Smooth muscle cell (in vitro differentiated cells): ENCODE data around the gene TMEM87B. TPM values are rescaled to one million over a fixed set of nuclear protein-coding genes. Genes with fewer than 3 reads are reported as not detected.

Source experiments
- DNase-seq: peaks from one replicate; lab custom pipeline; 2025; ENCODE audit not compliant: unreplicated experiment; lab: John Stamatoyannopoulos, UW
- H2AFZ ChIP-seq: fragments of 200-600 bp; sonication (generic); 2 replicates; pipeline ENCODE4 v1.6.0; 2016; ENCODE audit warnings: antibody characterized with exemption, low read depth, mild to moderate bottlenecking
- H3F3A ChIP-seq: fragments of 200-600 bp; sonication (generic); 2 replicates; pipeline ENCODE4 v1.6.0; 2017; ENCODE audit warnings: antibody characterized with exemption, low read depth
- H3K27ac ChIP-seq: fragments of 200-600 bp; sonication (generic); 2 replicates; pipeline ENCODE4 v1.5.1; 2016; ENCODE audit warnings: low read depth, mild to moderate bottlenecking
- H3K27me3 ChIP-seq: fragments of 200-600 bp; sonication (generic); 2 replicates; pipeline ENCODE4 v1.6.1; 2016; ENCODE audit warnings: low read depth, mild to moderate bottlenecking
- H3K36me3 ChIP-seq: fragments of 200-600 bp; sonication (generic); 2 replicates; pipeline ENCODE4 v1.5.1; 2016; ENCODE audit warnings: low read depth
- H3K4me1 ChIP-seq: fragments of 200-600 bp; sonication (generic); 2 replicates; pipeline ENCODE4 v1.5.1; 2016; ENCODE audit warnings: low read depth
- H3K4me2 ChIP-seq: fragments of 200-600 bp; sonication (generic); 2 replicates; pipeline ENCODE4 v1.6.0; 2016; ENCODE audit warnings: mild to moderate bottlenecking
- H3K4me3 ChIP-seq: fragments of 200-600 bp; sonication (generic); 2 replicates; pipeline ENCODE4 v1.5.1; 2016; ENCODE audit warnings: mild to moderate bottlenecking
- H3K79me2 ChIP-seq: fragments of 200-600 bp; sonication (generic); 2 replicates; pipeline ENCODE4 v1.6.0; 2016; ENCODE audit warnings: low read depth, mild to moderate bottlenecking
- H3K9ac ChIP-seq: fragments of 200-600 bp; sonication (generic); 2 replicates; pipeline ENCODE4 v1.6.0; 2016; ENCODE audit warnings: low read depth
- H3K9me3 ChIP-seq: fragments of 200-600 bp; sonication (generic); replicated peaks from 2 replicates; pipeline ENCODE4 v1.5.1; 2016; ENCODE audit warnings: low read depth
- H4K20me1 ChIP-seq: fragments of 200-600 bp; sonication (generic); 2 replicates; pipeline ENCODE4 v1.6.0; 2016; ENCODE audit warnings: low read depth
- WGBS: methylation state at CpG from one replicate; pipeline ENCODE4 v1.1.7; 2016; ENCODE audit warnings: low lambda C conversion rate; 5-methylcytosine and 5-hydroxymethylcytosine counted together
- polyA plus RNA-seq: library from polyadenylated mRNA; unstranded; fragments of >200 nt; fragmentation: Nextera tagmentation; extraction: Ambion mirVana; gene quantifications from 2 replicates; pipeline ENCODE4 v1.2.1, GENCODE V29; 2016
- total RNA-seq: library from RNA; depleted of rRNA; stranded (reverse); fragments of >200 nt; gene quantifications from 2 replicates; pipeline ENCODE4 v1.2.3, GENCODE V29; 2014
- TF ChIP-seq, protein P1 (sequence below): fragments of 200-600 bp; sonication (generic); IDR thresholded peaks from 2 replicates; pipeline ENCODE4 v1.5.1; 2017; ENCODE audit warnings: borderline replicate concordance, mild to moderate bottlenecking, antibody characterized with exemption; ENCODE audit not compliant: insufficient read depth, poor library complexity, severe bottlenecking

TMEM87B gene
- total and polyA plus RNA-seq, 2 experiments from 2014 or later, result 27.2 to 109 TPM

DNA sequence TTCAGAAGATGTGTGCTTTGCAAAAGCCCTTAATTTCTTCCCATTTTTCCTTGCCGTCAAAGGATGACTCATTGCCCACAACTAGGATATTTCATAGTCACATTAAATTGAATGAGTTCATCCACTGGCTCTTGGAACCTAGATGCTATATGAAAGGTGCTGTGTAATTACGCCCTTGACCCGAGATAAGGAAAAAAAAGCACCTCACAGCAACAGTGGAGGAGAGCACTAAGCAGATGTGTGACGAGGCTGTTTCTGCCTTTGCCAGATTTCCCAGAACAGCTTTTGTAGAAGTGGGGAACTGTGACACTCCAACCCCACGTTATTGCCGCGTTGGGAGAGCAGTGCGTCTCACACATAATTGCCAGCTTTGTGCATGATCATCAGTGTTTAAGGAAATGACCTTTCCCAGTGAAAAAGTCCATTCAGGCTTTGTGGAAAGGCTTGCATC is 33.3 kb upstream of the TMEM87B start:
- no peak for DNase-seq
- WGBS, result 69% methylated on average over 8 of the region's 8 CpGs
- no peak overlapping the region for H3K4me3 ChIP-seq

DNA sequence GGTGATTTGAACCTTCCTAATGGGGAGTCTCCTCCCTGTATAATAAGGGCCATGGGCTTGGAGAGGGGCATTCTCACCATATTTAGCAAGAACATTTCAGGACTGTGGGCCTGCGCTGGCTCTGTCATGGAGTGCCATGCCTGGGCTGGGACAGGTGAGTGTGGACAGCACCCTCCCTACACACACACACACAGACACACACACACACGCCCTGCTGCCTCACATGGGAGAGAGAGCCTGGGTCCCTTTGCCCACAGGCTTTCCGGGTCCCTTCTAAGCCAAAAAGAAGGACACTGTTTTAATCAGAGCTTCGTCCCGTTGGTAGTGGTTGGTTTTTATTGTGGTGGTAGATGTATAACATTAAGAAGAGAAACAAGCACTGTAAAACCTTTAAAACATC is 31.4 kb upstream of the TMEM87B start:
- WGBS, result 96% methylated on average over 5 of the region's 5 CpGs
- Histone ChIP-seq H3K4me1 (no peaks in the 10 kb centered on the region), H3K4me3 (no peak overlapping the region), H3K27ac (no peak overlapping the region), H2AFZ (no peak overlapping the region), H3K9ac (no peak overlapping the region), H3K9me3 (no peaks in the 10 kb centered on the region), H4K20me1 (no peaks in the 10 kb centered on the region), H3K79me2 (no peaks in the 10 kb centered on the region), H3F3A (no peaks in the 10 kb centered on the region), H3K27me3 (no peaks in the 10 kb centered on the region), H3K36me3 (no peaks in the 10 kb centered on the region), H3K4me2 (no peak overlapping the region)
- no peak for DNase-seq
- TF ChIP-seq, protein P1, sequence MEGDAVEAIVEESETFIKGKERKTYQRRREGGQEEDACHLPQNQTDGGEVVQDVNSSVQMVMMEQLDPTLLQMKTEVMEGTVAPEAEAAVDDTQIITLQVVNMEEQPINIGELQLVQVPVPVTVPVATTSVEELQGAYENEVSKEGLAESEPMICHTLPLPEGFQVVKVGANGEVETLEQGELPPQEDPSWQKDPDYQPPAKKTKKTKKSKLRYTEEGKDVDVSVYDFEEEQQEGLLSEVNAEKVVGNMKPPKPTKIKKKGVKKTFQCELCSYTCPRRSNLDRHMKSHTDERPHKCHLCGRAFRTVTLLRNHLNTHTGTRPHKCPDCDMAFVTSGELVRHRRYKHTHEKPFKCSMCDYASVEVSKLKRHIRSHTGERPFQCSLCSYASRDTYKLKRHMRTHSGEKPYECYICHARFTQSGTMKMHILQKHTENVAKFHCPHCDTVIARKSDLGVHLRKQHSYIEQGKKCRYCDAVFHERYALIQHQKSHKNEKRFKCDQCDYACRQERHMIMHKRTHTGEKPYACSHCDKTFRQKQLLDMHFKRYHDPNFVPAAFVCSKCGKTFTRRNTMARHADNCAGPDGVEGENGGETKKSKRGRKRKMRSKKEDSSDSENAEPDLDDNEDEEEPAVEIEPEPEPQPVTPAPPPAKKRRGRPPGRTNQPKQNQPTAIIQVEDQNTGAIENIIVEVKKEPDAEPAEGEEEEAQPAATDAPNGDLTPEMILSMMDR, result no peak

More for the DNA sequence above, 33.3 kb upstream of the TMEM87B start:
- no peaks in the 10 kb centered on the region for H3K27me3 ChIP-seq
- H3K4me2 ChIP-seq, result no peak overlapping the region
- no peaks in the 10 kb centered on the region for H3F3A ChIP-seq
- H3K4me1 ChIP-seq, result no peaks in the 10 kb centered on the region
- H3K36me3 ChIP-seq, result no peaks in the 10 kb centered on the region
- H4K20me1 ChIP-seq, result no peaks in the 10 kb centered on the region
- no peaks in the 10 kb centered on the region for H3K79me2 ChIP-seq
- H3K9me3 ChIP-seq, result no peaks in the 10 kb centered on the region
- no peak overlapping the region for H3K27ac ChIP-seq
- TF ChIP-seq, protein P1, result no peak
- no peak overlapping the region for H2AFZ ChIP-seq
- H3K9ac ChIP-seq, result no peak overlapping the region

DNA sequence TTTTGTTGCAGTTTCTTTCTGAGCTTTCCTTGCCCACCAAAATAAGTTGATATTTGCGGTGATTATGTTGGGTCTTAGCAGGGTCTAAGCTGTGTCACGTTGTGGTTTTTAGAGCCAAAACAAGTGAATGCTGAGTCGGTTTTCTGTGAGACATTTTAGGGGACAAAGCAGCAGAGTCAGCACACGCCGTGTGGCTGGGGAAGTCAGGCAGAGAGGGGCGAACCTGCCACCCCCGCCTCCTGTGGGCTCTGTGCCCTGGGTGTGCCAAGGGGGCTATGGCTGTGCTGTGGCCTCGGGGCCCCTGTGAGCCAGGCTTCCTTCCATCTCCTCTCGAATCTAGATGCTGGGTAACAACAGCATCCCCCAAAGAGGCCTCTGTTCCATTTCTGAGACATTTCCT is 30.8 kb upstream of the TMEM87B start:
- no peaks in the 10 kb centered on the region for H3K79me2 ChIP-seq
- WGBS, result 86% methylated on average over 9 of the region's 9 CpGs
- H2AFZ ChIP-seq, result no peak overlapping the region

More for the DNA sequence above, 30.8 kb upstream of the TMEM87B start:
- no peaks in the 10 kb centered on the region for H3K36me3 ChIP-seq
- H3K27me3 ChIP-seq, result no peaks in the 10 kb centered on the region
- H3K9me3 ChIP-seq, result no peaks in the 10 kb centered on the region
- H4K20me1 ChIP-seq, result no peaks in the 10 kb centered on the region
- TF ChIP-seq, protein P1, result no peak
- H3K4me3 ChIP-seq, result no peak overlapping the region
- DNase-seq, result no peak
- no peak overlapping the region for H3K4me2 ChIP-seq
- no peaks in the 10 kb centered on the region for H3K4me1 ChIP-seq
- no peak overlapping the region for H3K9ac ChIP-seq
- no peak overlapping the region for H3K27ac ChIP-seq
- H3F3A ChIP-seq, result no peaks in the 10 kb centered on the region
